ENCODE results near the gene CC2D2A. TPM values are rescaled to one million over a fixed set of nuclear protein-coding genes. Genes with fewer than 3 reads are reported as not detected.
"Not testable (repeated sequence)": the region's sequence is repeated elsewhere in the genome, so short reads cannot be mapped to it uniquely, and the experiment has no call there.

CC2D2A gene
- polyA plus RNA-seq, 4 donors: 47.8 to 57.5 (median 54.2) TPM

GRCh38 chr4:15614891-15615290, 145.2 kb downstream of the CC2D2A start:
- DNase-seq (ENCODE audit: low read depth in 4 of 4, low spot score in 3 of 4): not testable (repeated sequence)

- DNase-seq (ENCODE audit: low read depth in 4 of 4, low spot score in 3 of 4): not testable (repeated sequence)
These were observed 147.7 kb downstream of the CC2D2A start for GRCh38 chr4:15617407-15617806.

- DNase-seq (ENCODE audit: low read depth in 4 of 4, low spot score in 3 of 4): no peak
These were observed 167.1 kb downstream of the CC2D2A start for GRCh38 chr4:15636818-15637217.

GRCh38 chr4:15638418-15638817, 168.7 kb downstream of the CC2D2A start:
- no peak for DNase-seq (ENCODE audit: low read depth in 4 of 4, low spot score in 3 of 4)

- DNase-seq (ENCODE audit: low read depth in 4 of 4, low spot score in 3 of 4): no peak
These were observed 178.9 kb downstream of the CC2D2A start for GRCh38 chr4:15648600-15648999.

GRCh38 chr4:15649914-15650545, 180.3 kb downstream of the CC2D2A start:
- DNase-seq (ENCODE audit: low read depth in 4 of 4, low spot score in 3 of 4): peak in 1 of 4 donors; percentile 31

Other genes starting within 250 kb of the CC2D2A start
- 10 to 100 TPM; 19.8 to 28.6 (median 23.8) TPM for gene C1QTNF7, start 41.8 kb upstream of the CC2D2A start, polyA plus RNA-seq (ENCODE audit: insufficient read length in 4 of 4)
- gene FBXL5, start 185.5 kb downstream of the CC2D2A start, polyA plus RNA-seq (ENCODE audit: insufficient read length in 4 of 4): 100 to 1,000 TPM; 120 to 146 (median 139) TPM
- 10 to 100 TPM; 68.5 to 87.8 (median 85.8) TPM for gene FAM200B, start 211.9 kb downstream of the CC2D2A start, polyA plus RNA-seq (ENCODE audit: insufficient read length in 4 of 4)
- gene BST1, start 233.2 kb downstream of the CC2D2A start, polyA plus RNA-seq (ENCODE audit: insufficient read length in 4 of 4): 10 to 100 TPM; 12.8 to 16.0 (median 14.6) TPM

Data from right renal pelvis (tissue), 4 donors.